HFFc6 (cell line): ENCODE measurements around the gene AFP. TPM values are rescaled to one million over a fixed set of nuclear protein-coding genes. Genes with fewer than 3 reads are reported as not detected.
A peak's percentile ranks its signal among the peaks of the same experiment; 100 is the strongest.

Experiments used
- DNase-seq: peaks from one replicate; pipeline ENCODE4 v3.0.0-alpha.2; 2018
- H3K27ac Mint-ChIP-seq: 2 replicates; pipeline ENCODE4 v1.8.0; 2020; ENCODE audit warnings: mild to moderate bottlenecking, mixed read lengths
- H3K27me3 Mint-ChIP-seq: 2 replicates; pipeline ENCODE4 v1.8.0; 2021; ENCODE audit warnings: mild to moderate bottlenecking, moderate library complexity, mixed read lengths; ENCODE audit not compliant: insufficient read depth
- H3K36me3 Mint-ChIP-seq: 2 replicates; pipeline ENCODE4 v1.8.0; 2021; ENCODE audit warnings: low read depth, mixed read lengths
- H3K4me1 Mint-ChIP-seq: 2 replicates; pipeline ENCODE4 v1.8.0; 2020; ENCODE audit warnings: low read depth, mixed read lengths
- H3K4me3 Mint-ChIP-seq: 2 replicates; pipeline ENCODE4 v1.8.0; 2020; ENCODE audit warnings: mild to moderate bottlenecking, moderate library complexity, mixed read lengths
- H3K9me3 Mint-ChIP-seq: 2 replicates; pipeline ENCODE4 v1.8.0; 2020; ENCODE audit warnings: mild to moderate bottlenecking, mixed read lengths
- CTCF ChIP-seq: fragments of 200-600 bp; sonication (generic); IDR thresholded peaks from 2 replicates; pipeline ENCODE4 v1.5.0; 2021; ENCODE audit warnings: antibody characterized with exemption, mild to moderate bottlenecking
- total RNA-seq, 6 experiments: library from RNA; stranded (reverse); fragmentation: NEBNext Ultra II Directional; extraction: Animal tissue kit (Norgen Biotek cat#: 25700); gene quantifications; 2 replicates in 1 of 6; 3 replicates in 5 of 6; pipeline ENCODE4 v1.2.3, GENCODE V29; 2021

AFP gene
- total RNA-seq, 6 experiments from 2014 or later, result 1.6 to 2.9 (median 2.5) TPM

- no peaks in the 10 kb centered on the region for H3K27me3 Mint-ChIP-seq
- H3K9me3 Mint-ChIP-seq, result no peaks in the 10 kb centered on the region
- H3K27ac Mint-ChIP-seq, result peak overlapping the region; percentile 99
- no peaks in the 10 kb centered on the region for H3K36me3 Mint-ChIP-seq
- peak overlapping the region; percentile 80 for H3K4me3 Mint-ChIP-seq
- no peak for TF ChIP-seq CTCF
- DNase-seq, result peak; percentile 93
- H3K4me1 Mint-ChIP-seq, result peaks cover 70% of the 10 kb centered on the region
Observed at GRCh38 chr4:73450398-73451004, 14.5 kb downstream of the AFP start.

GRCh38 chr4:73451404-73451803 lies 15.4 kb downstream of the AFP start:
- Mint-ChIP-seq H3K27ac (no peak overlapping the region), H3K4me3 (no peak overlapping the region), H3K36me3 (no peaks in the 10 kb centered on the region), H3K9me3 (no peaks in the 10 kb centered on the region), H3K4me1 (peaks cover 69% of the 10 kb centered on the region), H3K27me3 (no peaks in the 10 kb centered on the region)
- no peak for DNase-seq
- TF ChIP-seq CTCF, result no peak

- no peaks in the 10 kb centered on the region for H3K36me3 Mint-ChIP-seq
- no peak for TF ChIP-seq CTCF
- no peak for DNase-seq
- H3K4me3 Mint-ChIP-seq, result no peak overlapping the region
- no peak overlapping the region for H3K27ac Mint-ChIP-seq
- no peaks in the 10 kb centered on the region for H3K9me3 Mint-ChIP-seq
- H3K4me1 Mint-ChIP-seq, result peaks cover 61% of the 10 kb centered on the region
- H3K27me3 Mint-ChIP-seq, result no peaks in the 10 kb centered on the region
Observed at GRCh38 chr4:73451981-73452747, 16.1 kb downstream of the AFP start.

- Mint-ChIP-seq H3K27me3 (no peaks in the 10 kb centered on the region), H3K36me3 (no peaks in the 10 kb centered on the region), H3K4me3 (no peak overlapping the region), H3K9me3 (no peaks in the 10 kb centered on the region), H3K4me1 (peaks cover 52% of the 10 kb centered on the region), H3K27ac (no peak overlapping the region)
- DNase-seq, result no peak
- no peak for TF ChIP-seq CTCF
Observed at GRCh38 chr4:73452953-73453700, 17.1 kb downstream of the AFP start.

- no peak overlapping the region for H3K4me3 Mint-ChIP-seq
- no peak overlapping the region for H3K27ac Mint-ChIP-seq
- H3K36me3 Mint-ChIP-seq, result no peaks in the 10 kb centered on the region
- no peak for TF ChIP-seq CTCF
- no peaks in the 10 kb centered on the region for H3K27me3 Mint-ChIP-seq
- no peak for DNase-seq
- no peaks in the 10 kb centered on the region for H3K9me3 Mint-ChIP-seq
- peaks cover 46% of the 10 kb centered on the region for H3K4me1 Mint-ChIP-seq
Observed at GRCh38 chr4:73453701-73454005, 17.6 kb downstream of the AFP start.
